PC-3 (cell line): ENCODE data around the gene PIKFYVE. TPM values are rescaled to one million over a fixed set of nuclear protein-coding genes. Genes with fewer than 3 reads are reported as not detected.

Experiments used
- ATAC-seq: fragments of 200-7000 bp; cut with Tn5 transposase; 2 replicates; pipeline ENCODE4 v1.9.1; 2020; ENCODE audit warnings: mild to moderate bottlenecking, moderate library complexity
- BruUV-seq: library from RNA; stranded (reverse); fragments of 400-500 nt; replicated peaks from 2 replicates; lab custom pipeline; 2021; lab: Mats Ljungman, UMichigan
- CTCF ChIA-PET: fragments of 300-600 bp; sonication (Branson Sonifier 250); formaldehyde crosslinking; loops from one replicate; lab custom pipeline; 2022; ENCODE audit warnings: antibody characterized with exemption; lab: Charles Lee
- POLR2A ChIA-PET: fragments of 300-600 bp; sonication (Branson Sonifier 250); formaldehyde crosslinking; loops from one replicate; lab custom pipeline; 2022; ENCODE audit warnings: antibody characterized with exemption; ENCODE audit not compliant: unreplicated experiment; lab: Charles Lee
- DNase-seq: peaks from one replicate; pipeline ENCODE4 v3.0.0-alpha.2; 2015
- H2AFZ ChIP-seq: fragments of 300-600 bp; sonication (generic); 2 replicates; pipeline ENCODE4 v1.6.0; 2016; ENCODE audit warnings: antibody characterized with exemption, low read length
- H3F3A ChIP-seq: fragments of 300-600 bp; sonication (generic); one replicate; pipeline ENCODE4 v1.6.0; 2017; ENCODE audit warnings: antibody characterized with exemption, low read length, control low read depth, mild to moderate bottlenecking; ENCODE audit not compliant: unreplicated experiment
- H3K27ac ChIP-seq: fragments of 300-600 bp; sonication (generic); 2 replicates; pipeline ENCODE4 v1.5.1; 2016; ENCODE audit warnings: mild to moderate bottlenecking, low read length
- H3K27me3 ChIP-seq: fragments of 300-600 bp; sonication (generic); 2 replicates; pipeline ENCODE4 v1.6.1; 2016; ENCODE audit warnings: low read length, mixed read lengths
- H3K36me3 ChIP-seq: fragments of 300-600 bp; sonication (generic); 2 replicates; pipeline ENCODE4 v1.6.1; 2016; ENCODE audit warnings: low read depth, mixed run types, low read length, mixed read lengths
- H3K4me1 ChIP-seq: fragments of 300-600 bp; sonication (generic); 2 replicates; pipeline ENCODE4 v1.5.1; 2016; ENCODE audit warnings: low read length; ENCODE audit not compliant: insufficient read depth
- H3K4me2 ChIP-seq: fragments of 300-600 bp; sonication (generic); 2 replicates; pipeline ENCODE4 v1.6.0; 2016; ENCODE audit warnings: low read length
- H3K4me3 ChIP-seq: fragments of 300-600 bp; sonication (generic); 2 replicates; pipeline ENCODE4 v1.5.1; 2016; ENCODE audit warnings: mild to moderate bottlenecking, low read length, mixed read lengths
- H3K79me2 ChIP-seq: fragments of 300-600 bp; sonication (generic); 2 replicates; pipeline ENCODE4 v1.6.1; 2017; ENCODE audit warnings: low read length, mixed read lengths
- H3K9ac ChIP-seq: fragments of 300-600 bp; sonication (generic); 2 replicates; pipeline ENCODE4 v1.6.0; 2016; ENCODE audit warnings: mild to moderate bottlenecking, low read length
- H3K9me2 ChIP-seq: fragments of 300-600 bp; sonication (generic); replicated peaks from 2 replicates; pipeline ENCODE4 v1.6.1; 2016; ENCODE audit warnings: mixed run types, low read length, mixed read lengths
- H3K9me3 ChIP-seq: fragments of 300-600 bp; sonication (generic); 2 replicates; pipeline ENCODE4 v1.6.1; 2016; ENCODE audit warnings: low read length, mixed read lengths
- H4K20me1 ChIP-seq: fragments of 300-600 bp; sonication (generic); 2 replicates; pipeline ENCODE4 v1.6.1; 2016; ENCODE audit warnings: low read length, mixed read lengths
- EZH2 ChIP-seq: fragments of 300-600 bp; sonication (generic); IDR thresholded peaks from one replicate; pipeline ENCODE4 v1.6.1; 2017; ENCODE audit warnings: antibody characterized with exemption, mild to moderate bottlenecking, low read length; ENCODE audit not compliant: unreplicated experiment
- EZH2phosphoT487 ChIP-seq: fragments of 300-600 bp; sonication (generic); IDR thresholded peaks from 2 replicates; pipeline ENCODE4 v1.6.1; 2018; ENCODE audit warnings: mild to moderate bottlenecking, antibody characterized with exemption, low read length, borderline replicate concordance
- intact Hi-C: fragments of 100-400 bp; cut with micrococcal nuclease; formaldehyde crosslinking; loops from 2 replicates; pipeline ENCODE4 v1.9.0; 2023
- total RNA-seq: library from RNA; depleted of rRNA; stranded (reverse); fragments of >200 nt; gene quantifications from 2 replicates; pipeline ENCODE4 v1.2.3, GENCODE V29; 2014
- TF ChIP-seq, protein P1 (sequence below): fragments of 300-600 bp; sonication (generic); conservative IDR thresholded peaks from 2 replicates; pipeline ENCODE4 v1.5.1; 2017; ENCODE audit warnings: antibody characterized with exemption, low read depth, mild to moderate bottlenecking, low read length

PIKFYVE gene
- total RNA-seq, 1 experiment from 2014 or later = 18.8 TPM

DNA sequence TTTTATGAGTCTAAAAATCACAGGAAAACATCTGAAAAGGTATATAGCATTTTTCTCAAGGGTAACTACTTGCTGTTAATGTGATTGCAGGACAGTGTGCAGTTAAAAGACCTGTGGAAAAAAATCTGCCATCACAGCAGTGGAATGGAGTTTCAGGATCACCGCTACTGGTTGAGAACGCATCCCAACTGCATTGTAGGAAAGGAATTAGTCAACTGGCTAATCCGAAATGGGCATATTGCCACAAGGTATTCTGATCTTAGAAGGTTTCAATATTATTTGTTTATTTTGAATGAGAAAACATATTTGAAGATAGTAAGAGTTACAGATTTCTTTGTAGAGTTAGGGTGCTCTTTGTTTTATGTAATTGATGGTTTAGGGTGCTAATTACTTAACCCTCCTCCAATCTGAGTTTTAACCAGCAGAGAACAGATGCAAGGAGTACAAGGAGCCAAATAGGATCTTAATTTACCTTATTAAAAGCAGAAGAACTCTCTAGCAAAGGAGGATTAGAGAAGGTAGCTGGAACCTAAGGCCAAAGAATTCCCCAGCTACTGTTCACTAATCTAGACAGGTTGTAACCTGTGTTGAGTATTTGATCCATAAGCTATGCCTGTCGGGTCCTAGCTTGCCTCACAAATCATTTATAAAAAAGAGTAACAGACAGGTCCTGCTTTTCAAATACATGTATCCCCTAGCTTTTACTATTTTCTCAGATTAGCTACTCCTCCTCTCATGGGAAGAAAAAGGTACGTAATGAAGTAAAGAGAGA, 35.0 kb downstream of the PIKFYVE start:
- Histone ChIP-seq H3K9me3 (no peaks in the 10 kb centered on the region), H3K27ac (no peak overlapping the region)
- CTCF ChIA-PET = no interaction called here

DNA sequence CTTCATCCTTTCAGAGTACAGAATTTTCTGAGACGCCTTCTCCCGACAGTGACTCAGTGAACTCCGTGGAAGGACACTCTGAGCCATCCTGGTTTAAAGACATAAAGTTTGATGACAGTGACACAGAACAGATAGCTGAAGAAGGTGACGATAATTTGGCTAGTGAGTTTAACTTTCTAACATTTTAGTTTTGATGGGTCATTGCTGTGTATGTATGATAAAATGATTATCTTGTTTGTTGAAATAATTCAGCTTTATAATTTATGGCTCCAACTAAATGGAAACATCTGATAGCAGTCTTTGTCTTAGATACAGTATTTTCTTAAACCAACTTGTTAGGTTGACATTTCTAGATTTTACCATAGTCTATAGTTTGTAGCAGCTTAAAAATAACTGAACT, 38.1 kb downstream of the PIKFYVE start:
- Histone ChIP-seq H4K20me1 (no peaks in the 10 kb centered on the region), H3K79me2 (no peaks in the 10 kb centered on the region), H3K27me3 (no peaks in the 10 kb centered on the region), H3K27ac (no peak overlapping the region), H3K4me3 (no peak overlapping the region), H3K9me3 (no peaks in the 10 kb centered on the region), H3K4me2 (no peak overlapping the region), H2AFZ (no peak overlapping the region), H3K9me2 (no peaks in the 10 kb centered on the region), H3K4me1 (no peaks in the 10 kb centered on the region), H3K9ac (no peak overlapping the region), H3K36me3 (peaks cover 37% of the 10 kb centered on the region), H3F3A (no peaks in the 10 kb centered on the region)
- BruUV-seq = no TSS peak
- TF ChIP-seq, protein P1, sequence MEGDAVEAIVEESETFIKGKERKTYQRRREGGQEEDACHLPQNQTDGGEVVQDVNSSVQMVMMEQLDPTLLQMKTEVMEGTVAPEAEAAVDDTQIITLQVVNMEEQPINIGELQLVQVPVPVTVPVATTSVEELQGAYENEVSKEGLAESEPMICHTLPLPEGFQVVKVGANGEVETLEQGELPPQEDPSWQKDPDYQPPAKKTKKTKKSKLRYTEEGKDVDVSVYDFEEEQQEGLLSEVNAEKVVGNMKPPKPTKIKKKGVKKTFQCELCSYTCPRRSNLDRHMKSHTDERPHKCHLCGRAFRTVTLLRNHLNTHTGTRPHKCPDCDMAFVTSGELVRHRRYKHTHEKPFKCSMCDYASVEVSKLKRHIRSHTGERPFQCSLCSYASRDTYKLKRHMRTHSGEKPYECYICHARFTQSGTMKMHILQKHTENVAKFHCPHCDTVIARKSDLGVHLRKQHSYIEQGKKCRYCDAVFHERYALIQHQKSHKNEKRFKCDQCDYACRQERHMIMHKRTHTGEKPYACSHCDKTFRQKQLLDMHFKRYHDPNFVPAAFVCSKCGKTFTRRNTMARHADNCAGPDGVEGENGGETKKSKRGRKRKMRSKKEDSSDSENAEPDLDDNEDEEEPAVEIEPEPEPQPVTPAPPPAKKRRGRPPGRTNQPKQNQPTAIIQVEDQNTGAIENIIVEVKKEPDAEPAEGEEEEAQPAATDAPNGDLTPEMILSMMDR = no peak
- no peak for TF ChIP-seq EZH2phosphoT487
- TF ChIP-seq EZH2 = no peak
- POLR2A ChIA-PET = no interaction called here
- intact Hi-C loops = no loop called here
- no peak for DNase-seq
- CTCF ChIA-PET = no interaction called here
- ATAC-seq = no peak

More for the DNA sequence above, 35.0 kb downstream of the PIKFYVE start:
- no peaks in the 10 kb centered on the region for H3F3A ChIP-seq
- H3K4me2 ChIP-seq = no peak overlapping the region
- no peak for DNase-seq
- H3K9me2 ChIP-seq = no peaks in the 10 kb centered on the region
- no peaks in the 10 kb centered on the region for H3K79me2 ChIP-seq
- no TSS peak for BruUV-seq
- no peaks in the 10 kb centered on the region for H3K27me3 ChIP-seq
- POLR2A ChIA-PET = no interaction called here
- no peaks in the 10 kb centered on the region for H3K4me1 ChIP-seq
- intact Hi-C loops = no loop called here
- H3K9ac ChIP-seq = no peak overlapping the region
- no peak overlapping the region for H2AFZ ChIP-seq
- H3K36me3 ChIP-seq = peaks cover 30% of the 10 kb centered on the region
- TF ChIP-seq, protein P1 = no peak
- TF ChIP-seq EZH2 (no peak), EZH2phosphoT487 (no peak)
- no peaks in the 10 kb centered on the region for H4K20me1 ChIP-seq
- no peak for ATAC-seq
- H3K4me3 ChIP-seq = no peak overlapping the region

DNA sequence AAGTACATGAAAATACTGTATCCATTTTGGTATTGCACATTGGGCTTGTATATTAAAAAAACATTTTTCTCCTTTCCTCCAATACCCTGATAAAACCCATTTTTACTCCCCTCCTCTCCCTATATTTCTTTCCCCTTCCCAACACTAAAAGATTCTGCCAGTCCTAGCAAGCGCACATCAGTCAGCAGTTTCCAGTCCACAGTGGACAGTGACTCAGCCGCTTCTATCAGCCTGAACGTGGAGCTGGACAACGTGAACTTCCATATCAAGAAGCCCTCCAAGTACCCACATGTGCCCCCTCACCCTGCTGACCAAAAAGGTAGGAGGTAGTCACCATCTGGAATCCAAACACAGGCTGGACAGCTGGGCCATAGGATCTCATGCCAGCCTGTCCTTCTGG, 38.6 kb downstream of the PIKFYVE start:
- Histone ChIP-seq H3K4me3 (no peak overlapping the region), H3K27me3 (no peaks in the 10 kb centered on the region)
- POLR2A ChIA-PET = no interaction called here

More for the DNA sequence above, 38.6 kb downstream of the PIKFYVE start:
- Histone ChIP-seq H3K79me2 (no peaks in the 10 kb centered on the region), H2AFZ (no peak overlapping the region), H3K27ac (no peak overlapping the region), H3K9ac (no peak overlapping the region), H3K9me2 (no peaks in the 10 kb centered on the region), H3F3A (no peaks in the 10 kb centered on the region), H3K9me3 (no peaks in the 10 kb centered on the region), H4K20me1 (no peaks in the 10 kb centered on the region), H3K4me2 (no peak overlapping the region), H3K36me3 (peaks cover 33% of the 10 kb centered on the region), H3K4me1 (no peaks in the 10 kb centered on the region)
- no peak for TF ChIP-seq EZH2
- TF ChIP-seq EZH2phosphoT487 = no peak
- TF ChIP-seq, protein P1 = no peak
- no TSS peak for BruUV-seq
- intact Hi-C loops = no loop called here
- CTCF ChIA-PET = no interaction called here
- ATAC-seq (no peak), DNase-seq (no peak)
